CD4-positive, alpha-beta T cell treated with Interleukin-21 for 1 hour (primary cell): ENCODE measurements around the gene ZNF419.

Experiments
- DNase-seq: peaks from one replicate; pipeline ENCODE4 v3.0.0-alpha.2; 2020

Gene ZNF419

GRCh38 chr19:57537953-57538547, 50.5 kb downstream of the ZNF419 start:
- no peak for DNase-seq
